ENCODE data around the gene PHLDB3.

The PHLDB3 gene

DNA sequence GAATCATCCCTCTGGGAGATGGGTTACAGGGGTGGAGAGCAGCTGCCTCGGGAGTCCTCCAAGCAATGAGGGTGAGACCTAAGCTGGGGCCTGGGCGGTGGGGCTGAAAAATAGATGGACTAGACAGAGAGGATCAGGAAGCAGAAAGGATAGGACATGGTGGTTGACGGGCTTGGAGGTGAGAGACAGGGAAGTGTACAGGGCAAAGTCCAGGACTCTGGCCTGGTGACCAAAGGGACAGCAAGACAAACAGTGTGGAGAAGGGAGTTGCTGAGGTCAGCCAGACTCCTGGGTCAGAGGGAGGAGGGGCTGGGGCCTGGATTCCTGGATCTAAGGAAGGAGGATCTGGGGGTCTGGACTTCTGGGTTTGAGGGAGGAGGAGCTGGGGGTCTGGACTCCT is 5.5 kb downstream of the PHLDB3 start:
- no peak for DNase-seq (ENCODE audit: low read depth)

DNA sequence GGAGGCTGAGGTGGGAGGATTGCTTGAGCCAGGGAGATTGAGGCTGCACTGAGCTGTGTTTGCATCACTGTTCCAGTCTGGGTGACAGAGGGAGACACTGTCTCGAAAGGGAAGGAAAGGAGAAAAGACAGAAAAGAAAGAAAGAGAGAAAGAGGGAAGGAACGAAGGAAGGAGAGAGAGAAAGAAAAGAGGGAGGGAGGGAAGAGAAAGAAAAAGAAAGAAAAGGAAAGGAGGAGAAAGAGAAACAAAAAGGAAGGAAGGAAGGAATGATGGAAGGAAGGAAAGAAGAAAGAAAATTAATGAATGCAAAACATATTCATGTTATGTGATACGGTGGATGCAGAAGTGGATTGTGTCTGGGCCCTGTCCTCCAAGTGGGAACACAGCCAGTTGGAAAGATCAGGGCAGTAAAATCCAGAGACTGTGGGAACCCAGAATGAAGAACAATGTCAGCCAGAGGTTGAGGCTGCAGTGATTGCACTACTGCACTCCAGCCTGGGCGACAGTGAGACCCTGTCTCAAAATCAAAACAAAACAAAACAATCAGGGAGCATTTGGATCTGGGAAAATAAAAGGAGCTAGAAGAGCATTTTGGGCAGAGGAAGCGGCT is 6.2 kb downstream of the PHLDB3 start:
- DNase-seq (ENCODE audit: low read depth), result no peak

DNA sequence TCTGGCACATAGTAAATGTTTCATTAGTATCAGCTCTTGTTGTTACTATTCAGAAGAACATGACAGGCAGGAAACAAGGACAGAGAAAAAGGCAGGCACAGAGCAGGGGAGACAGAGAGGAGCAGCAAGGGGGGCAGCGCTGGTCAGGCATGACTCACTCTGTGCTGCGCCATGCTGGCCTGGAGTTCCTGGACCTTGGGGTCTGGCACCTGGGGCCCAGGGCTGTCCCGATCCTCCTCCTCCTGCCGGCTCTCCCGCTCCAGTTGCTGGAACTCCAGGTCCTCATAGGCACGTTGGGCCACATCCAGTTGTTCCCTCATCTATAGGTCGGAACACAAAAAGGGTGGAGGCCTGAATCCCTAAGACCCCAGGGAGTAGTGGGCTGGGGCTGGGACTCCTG is 7.6 kb downstream of the PHLDB3 start:
- DNase-seq (ENCODE audit: low read depth), result no peak

DNA sequence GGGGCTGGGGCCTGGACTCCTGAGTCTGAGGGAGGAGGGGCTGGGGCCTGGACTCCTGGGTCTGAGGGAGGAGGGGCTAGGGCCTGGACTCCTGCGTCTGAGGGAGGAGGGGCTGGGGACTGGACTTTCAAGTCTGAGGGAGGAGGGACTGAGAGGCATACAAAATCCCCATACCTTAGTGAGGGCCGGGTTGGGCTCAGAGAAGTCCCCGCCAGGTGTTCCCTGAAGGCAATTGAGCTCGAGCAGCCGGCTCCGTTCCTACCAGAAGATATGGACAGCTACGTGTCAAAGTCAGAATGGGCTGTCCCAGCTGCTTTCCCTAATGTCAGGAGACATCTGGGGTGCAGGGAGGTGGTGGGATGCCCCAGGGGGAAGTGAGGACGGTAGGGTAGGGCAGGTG is 9.5 kb downstream of the PHLDB3 start:
- no peak for DNase-seq (ENCODE audit: low read depth)

DNA sequence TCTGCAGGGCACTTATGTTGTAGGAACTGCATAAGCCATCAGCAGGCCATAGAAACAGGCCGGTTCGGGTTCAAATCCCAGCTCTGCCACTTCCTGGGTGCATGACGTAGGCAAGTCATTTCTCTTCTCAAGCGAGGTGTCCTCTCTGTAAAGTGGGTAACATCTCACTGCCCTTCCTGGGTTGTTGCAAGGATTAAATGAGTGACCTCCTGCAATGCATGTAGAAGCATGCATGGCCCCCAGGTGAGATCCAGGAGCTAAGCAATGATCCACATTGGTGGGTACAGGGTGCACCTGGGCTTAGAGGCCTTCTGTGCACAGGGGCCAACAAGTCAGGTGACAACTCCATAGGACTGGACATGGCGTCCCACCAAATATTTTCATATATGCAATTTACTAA is 13.8 kb downstream of the PHLDB3 start:
- DNase-seq (ENCODE audit: low read depth), result no peak

DNA sequence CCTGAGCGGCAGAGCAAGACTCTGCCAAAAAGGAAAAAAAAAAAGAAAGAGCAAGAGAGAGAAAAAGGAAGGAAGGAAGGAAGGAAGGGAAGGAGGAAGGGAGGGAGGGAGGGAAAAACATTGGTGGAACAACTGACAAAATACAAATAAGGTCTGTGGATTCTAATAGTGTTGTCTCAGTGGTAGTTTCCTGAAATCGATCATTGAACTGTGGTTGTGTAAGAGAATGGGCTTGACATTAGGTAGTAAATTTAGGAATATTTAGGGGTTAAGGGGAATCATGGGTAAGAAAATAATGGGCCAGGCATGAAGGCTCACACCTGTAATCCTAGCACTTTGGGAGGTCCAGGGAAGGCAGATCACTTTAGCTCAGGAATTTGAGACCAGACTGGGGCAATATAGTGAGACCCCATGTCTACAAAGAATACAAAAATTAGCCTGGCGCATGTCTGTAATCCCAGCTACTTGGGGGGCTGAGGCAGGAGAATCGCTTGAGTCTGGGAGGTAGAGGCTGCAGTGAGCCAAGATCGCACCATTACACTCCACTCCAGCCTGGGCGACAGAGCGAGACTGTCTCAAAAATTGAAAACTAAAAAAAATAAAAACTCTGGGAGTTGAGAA is 14.5 kb downstream of the PHLDB3 start:
- DNase-seq (ENCODE audit: low read depth), result no peak

DNA sequence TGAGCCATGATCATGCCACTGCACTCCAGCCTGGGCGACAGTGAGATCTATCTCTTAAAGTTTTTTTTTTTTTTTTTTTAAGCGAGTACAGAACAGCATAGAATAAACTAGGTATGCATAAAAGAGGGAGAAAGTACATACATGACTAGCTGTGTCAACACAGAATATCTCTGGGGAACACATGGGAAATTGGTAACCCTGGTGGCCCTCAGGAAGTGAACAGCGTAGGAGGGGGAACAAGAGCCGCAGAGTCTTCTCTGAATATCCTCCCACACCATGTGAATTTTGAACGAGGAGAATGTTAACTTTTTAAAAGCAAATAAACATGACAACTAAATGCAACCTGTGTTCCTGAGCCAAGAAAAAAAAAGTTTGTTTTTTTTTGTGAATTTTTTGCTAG is 15.2 kb downstream of the PHLDB3 start:
- DNase-seq (ENCODE audit: low read depth), result no peak

DNA sequence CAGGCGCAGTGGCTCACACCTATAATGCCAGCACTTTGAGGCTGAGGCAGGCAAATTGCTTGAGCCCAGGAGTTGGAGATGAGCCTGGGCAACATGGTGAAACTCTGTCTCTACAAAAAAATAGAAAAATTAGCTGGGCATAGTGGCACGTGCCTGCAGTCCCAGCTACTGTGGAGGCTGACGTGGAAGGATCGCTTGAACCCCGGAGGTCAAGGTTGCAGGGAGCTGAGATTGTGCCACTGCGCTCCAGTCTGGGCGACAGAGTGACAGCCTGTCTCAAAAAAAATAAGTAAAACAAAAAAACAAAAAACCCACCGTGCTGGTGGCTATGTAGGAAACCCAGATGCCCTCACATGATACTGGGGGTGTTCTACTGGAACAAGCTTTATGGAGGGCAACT is 16.4 kb downstream of the PHLDB3 start:
- DNase-seq (ENCODE audit: low read depth), result no peak

DNA sequence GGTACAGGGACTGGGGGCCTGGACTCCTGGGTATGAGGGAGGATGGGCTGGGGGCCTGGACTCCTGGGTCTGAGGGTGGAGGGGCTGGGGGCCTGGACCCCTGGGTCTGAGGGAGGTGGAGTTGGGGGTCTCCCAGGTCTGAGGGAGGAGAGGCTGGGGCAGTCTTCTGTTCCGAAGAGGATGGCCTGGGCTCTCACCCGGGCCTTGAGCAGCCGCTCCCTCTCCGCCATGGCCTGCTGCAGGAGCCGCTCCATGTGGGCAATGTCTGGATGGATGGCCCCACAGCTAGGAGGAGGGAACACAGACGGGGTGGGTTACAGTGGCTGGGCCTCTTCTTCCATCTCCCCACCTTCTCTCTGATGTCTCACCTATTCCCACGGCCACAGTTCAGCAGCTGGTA is 18.1 kb downstream of the PHLDB3 start:
- DNase-seq (ENCODE audit: low read depth), result no peak

DNA sequence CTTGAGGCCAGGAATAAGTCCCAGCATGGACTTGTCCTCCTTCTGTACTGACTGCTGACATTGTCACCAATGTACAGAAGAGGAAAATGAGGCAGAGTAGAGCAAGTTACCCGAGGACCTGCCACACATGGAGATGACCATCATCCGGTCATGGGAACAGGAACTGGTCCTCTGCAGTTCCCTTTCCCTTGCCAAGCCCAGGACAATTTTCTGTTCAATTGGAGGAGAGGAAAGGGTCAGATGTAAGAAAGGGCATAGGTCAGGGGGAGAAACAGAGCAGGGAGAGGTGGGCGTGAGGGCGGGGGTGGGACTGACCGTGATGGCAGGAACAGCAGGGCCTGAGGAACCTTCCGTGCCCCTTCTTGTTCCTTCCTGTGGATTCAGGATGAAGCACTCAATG is 18.6 kb downstream of the PHLDB3 start:
- no peak for DNase-seq (ENCODE audit: low read depth)

DNA sequence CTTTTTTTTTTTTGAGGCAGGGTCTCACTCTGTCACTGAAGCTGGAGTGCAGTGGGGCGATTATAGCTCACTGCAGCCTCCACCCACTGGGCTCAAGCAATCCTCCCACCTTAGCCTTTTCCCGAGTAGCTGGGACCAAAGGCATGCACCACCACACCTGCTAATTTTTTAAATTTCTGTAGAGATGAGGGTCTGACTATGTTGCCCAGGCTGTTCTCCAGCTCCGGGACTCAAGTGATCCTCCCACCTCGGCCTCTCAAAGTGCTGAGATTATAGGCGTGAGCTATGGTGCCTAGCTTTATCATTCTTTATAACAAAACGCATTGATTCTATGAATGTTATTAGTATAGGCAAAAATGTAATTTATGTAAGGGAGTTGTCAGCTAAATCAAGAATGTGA is 21.3 kb downstream of the PHLDB3 start:
- no peak for DNase-seq (ENCODE audit: low read depth)

DNA sequence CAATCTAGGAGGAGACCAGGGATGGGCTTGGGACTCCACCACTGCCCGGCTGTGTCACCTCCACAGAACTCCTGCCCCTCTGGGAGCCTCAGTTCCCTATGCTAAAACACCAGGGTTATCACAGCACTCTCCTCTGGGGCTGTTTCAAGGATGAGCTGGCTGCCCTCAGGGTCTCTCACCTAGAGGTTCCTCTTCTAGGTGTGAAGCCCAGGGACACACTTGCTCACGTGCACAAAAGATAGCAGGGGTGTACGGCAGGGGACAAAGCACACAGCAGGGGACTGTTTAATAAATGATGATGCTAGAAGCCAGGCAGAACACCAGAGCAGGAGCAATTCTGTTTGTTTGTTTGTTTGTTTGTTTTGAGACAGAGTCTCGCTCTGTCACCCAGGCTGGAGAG is 22.4 kb downstream of the PHLDB3 start:
- DNase-seq (ENCODE audit: low read depth), result no peak

DNA sequence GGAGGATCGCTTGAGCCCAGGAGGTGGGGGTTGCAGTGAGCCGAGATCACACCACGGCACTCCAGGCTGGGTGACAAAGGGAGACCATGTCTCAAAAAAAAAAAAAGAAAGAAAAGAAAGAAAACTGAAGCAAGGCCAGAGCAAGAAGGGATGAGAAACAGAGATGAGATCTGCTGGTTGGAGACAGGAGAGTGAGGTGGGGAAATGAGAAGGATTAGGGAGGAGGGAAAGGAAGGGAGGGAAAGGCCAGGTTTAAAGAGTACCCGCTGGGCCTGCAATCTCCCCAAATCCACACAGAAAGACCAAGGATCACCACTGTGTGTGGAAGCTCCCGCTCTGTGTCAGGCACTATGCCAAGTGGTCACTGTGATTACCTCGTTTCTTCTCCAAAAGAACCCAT is 22.8 kb downstream of the PHLDB3 start:
- no peak for DNase-seq (ENCODE audit: low read depth)

DNA sequence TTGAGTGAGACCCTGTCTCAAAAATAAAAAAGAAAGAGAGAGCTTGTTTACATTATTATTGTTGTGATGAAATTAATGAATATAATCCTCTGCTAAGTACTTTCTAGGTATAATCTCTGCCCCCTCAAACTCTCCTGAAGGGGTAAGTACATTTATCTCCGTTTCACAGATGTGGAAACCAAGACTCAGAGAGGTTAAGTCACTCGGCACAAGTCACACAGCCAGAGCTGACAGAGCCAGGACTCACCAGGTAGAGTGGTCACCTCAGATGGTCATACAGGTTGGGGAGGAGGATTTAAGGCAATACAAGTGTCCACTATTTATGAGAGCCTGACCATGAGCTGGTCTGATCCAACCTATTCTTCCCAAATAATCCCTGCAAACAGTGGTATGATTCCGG is 24.0 kb downstream of the PHLDB3 start:
- no peak for DNase-seq (ENCODE audit: low read depth)

DNA sequence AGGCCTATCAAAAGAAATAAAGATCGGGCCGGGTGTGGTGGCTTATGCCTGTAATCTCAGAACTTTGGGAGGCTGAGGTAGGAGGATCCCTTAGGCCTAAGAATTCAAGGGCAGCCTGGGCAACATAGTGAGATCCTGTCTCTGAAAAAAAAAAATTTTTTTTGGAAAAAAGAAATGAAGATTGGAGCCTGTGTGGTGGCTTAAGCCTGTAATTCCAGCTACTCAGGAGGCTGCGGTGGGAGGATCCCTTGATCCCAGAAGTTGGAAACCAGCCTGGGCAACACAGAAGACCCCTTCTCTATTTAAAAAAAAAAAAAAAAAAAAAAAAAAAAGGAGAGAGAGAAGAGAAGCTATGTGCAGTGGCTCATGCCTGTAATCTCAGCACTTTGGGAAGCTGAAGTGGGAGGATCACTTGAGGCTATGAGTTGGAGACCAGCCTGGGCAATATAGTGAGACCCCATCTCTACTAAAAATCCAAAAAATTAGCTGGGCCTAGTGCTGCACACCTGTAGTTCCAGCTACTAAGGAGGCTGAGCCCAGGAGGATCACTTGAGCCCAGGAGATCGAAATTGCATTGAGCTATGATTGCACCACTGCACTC is 24.5 kb downstream of the PHLDB3 start:
- no peak for DNase-seq (ENCODE audit: low read depth)

DNA sequence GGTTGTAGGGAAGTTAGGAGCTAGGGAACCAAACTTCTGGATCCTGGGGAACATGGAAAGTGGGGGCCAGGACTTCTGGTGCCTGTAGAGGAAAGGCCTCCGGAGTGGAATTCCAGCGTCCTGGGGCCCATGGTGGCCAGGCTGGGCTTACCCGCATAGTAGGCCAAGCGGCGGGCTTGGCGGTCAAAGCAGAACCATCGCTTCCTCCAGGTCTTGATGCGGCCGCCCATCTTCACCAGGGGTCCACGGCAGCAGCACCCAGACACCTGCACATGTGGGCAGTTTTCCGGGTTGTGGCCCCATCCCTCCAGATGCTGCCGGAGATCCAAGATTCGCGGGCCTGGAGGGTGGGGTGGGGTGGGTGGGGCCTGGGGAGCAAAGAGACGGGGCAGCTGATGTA is 25.3 kb downstream of the PHLDB3 start:
- no peak for DNase-seq (ENCODE audit: low read depth)

DNA sequence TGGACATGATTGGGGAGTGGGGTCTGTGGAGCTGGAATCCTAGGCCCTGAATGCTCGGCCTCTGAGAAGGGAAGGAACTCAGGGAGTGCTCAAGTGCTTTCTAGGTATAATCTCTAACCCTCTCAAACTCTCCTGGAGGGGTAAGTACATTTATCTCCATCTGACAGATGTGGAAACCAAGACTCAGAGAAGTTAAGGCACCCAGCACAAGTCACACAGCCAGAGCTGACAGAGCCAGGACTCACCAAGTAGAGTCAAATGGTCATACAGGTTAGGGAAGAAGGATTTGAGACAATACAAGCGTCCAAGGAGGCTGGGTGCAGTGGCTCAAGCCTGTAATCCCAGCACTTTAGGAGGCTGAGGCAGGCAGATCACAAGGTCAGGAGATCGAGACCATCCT is 26.2 kb downstream of the PHLDB3 start:
- no peak for DNase-seq (ENCODE audit: low read depth)

DNA sequence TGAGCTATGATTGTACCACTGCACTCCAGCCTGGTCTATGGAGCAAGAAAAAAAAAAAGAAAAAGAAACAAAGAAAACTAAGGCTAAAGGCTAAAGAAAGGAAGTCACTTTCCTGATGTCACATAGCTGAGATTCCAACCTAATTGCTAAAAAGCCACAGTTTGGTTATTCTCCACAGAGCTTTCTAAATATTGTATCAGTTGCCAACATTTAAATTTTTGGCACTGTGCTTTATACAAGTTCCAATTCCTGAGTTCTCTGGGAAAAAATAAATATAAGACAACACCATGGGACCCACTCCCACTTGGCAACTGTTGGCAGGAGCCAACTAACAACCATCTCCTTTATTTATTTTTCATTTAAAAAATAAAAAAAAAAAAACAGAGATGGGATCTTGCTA is 27.9 kb downstream of the PHLDB3 start:
- DNase-seq (ENCODE audit: low read depth), result no peak

DNA sequence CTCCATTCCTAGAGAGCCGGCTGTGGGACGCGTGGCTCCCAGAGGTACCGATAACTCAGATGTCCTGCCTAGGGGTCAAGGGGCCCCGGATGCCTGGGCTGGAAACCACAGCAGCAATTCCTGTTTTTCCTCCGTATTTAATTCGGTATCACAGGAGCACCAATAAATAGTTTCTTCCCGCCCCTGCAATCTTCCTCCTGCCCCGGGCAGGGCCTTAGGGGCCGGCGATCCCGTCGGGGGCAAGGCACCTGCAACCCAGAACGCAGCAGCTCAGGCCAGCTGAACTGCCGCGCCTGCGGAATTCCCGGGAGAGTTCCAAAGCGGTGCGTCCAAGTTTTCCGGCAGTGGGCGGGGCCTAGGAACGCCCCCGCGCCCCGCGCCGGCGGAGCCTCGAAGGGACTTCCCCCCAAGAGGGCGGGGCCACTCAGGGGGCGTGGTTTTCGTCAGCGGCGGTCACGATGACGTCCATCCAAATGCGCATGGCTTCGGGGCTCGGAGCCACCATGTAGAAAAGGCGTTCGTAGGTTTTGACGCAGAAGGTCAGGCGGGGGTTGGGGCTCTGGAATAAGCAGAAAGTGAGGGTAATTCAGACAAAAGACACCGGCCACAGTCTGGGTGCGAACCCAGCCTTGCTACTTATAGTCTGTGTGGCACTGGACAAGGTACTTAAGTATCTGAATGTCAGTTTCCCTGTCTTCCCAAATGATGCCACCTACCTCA is 29.4 kb downstream of the PHLDB3 start:
- peak; percentile 92 for DNase-seq (ENCODE audit: low read depth)

DNA sequence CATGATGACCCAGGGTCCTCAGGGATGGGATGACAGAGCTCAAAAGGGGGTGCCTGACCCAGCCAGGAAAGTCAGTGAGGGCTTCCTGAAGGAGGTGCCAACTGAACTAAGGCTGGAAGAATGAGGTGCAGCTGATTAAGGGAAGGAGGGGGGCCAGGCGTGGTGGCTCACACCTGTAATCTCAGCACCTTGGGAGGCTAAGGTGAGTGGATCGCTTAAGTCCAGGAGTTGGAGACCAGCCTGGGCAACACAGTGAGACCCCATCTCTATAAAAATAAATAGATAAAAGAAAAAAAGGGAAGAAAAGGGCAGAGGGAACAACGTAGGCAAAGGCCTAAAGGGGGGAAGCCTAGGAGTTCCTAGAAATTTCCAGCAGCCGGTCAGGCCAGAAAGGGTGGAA is 30.1 kb downstream of the PHLDB3 start:
- no peak for DNase-seq (ENCODE audit: low read depth)

DNA sequence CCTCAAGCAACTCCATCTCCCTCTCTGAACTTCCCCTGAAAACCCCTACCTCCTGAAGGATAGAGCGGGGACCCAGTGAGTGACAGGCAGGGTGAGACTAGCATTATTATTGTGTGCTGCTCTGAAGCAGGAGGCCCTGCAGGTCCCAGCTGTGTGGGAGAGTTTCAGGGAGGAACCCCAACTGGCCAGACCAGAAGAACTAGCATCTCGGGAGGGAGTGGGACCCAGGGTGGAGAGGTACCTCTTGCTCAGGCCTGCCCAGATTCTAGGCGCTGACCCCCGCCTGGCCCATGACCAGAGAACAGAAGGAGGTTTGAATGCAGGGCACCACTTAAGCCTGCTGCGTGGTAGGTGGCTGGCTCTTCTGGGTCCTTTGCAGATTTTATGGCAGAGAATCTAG is 33.5 kb downstream of the PHLDB3 start:
- DNase-seq (ENCODE audit: low read depth), result no peak

DNA sequence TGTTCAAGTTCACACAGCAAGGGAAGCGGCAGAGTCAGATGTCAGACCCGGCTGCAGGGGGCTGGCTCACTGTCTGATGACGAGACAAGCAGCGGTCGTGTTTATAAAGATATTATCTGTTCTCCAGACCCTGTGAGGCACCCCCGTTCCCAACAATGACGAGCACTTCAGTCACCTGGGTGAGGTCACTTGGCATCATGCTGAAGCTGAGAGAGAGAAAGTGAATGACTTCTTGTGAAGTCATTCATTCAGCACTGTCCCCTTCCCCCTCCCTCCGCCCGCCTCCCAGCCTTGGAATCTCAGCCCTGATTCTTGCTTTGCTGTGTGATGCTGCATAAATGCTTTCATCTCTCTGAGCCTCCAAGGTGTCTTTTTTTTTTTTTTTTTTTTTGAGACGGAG is 34.3 kb downstream of the PHLDB3 start:
- DNase-seq (ENCODE audit: low read depth), result no peak

DNA sequence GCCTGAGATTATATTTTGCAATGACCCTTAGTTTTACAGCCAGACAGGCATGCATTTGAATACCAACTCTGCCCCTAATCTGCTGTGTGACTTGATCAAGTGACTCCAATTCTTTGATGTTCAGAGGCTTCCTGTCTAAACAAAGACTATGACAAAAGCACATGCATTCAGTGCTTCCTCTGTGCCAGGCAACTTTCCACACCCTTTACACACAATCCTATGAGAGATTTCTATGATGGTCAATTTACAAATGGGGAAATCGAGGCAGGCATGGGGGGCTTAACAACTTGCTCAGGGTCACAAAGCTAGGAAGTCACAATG is 35.4 kb downstream of the PHLDB3 start:
- DNase-seq (ENCODE audit: low read depth), result no peak

All from activated T-helper 9 cell treated with anti-CD3 and anti-CD28 coated beads, Interleukin-2, amount 50 U/mL, for 16 hours (primary cell).